H9 (cell line): ENCODE data around the gene KCNG1. TPM values are rescaled to one million over a fixed set of nuclear protein-coding genes. Genes with fewer than 3 reads are reported as not detected.

Experiments
- DNase-seq: peaks from one replicate; pipeline ENCODE4 v3.0.0-alpha.2; 2017
- H2AFZ ChIP-seq: one replicate; pipeline ENCODE4 v1.6.1; 2013; ENCODE audit warnings: mild to moderate bottlenecking, low read length, control low read depth, moderate library complexity
- H2AK5ac ChIP-seq: 2 replicates; pipeline ENCODE4 v1.6.1; 2013; ENCODE audit warnings: low read length, control low read depth, mixed read lengths; ENCODE audit not compliant: insufficient read length
- H2BK120ac ChIP-seq: one replicate; pipeline ENCODE4 v1.6.1; 2013; ENCODE audit warnings: low read depth, mild to moderate bottlenecking, low read length, control low read depth, inconsistent platforms; ENCODE audit not compliant: poor library complexity, severe bottlenecking
- H2BK12ac ChIP-seq: 2 replicates; pipeline ENCODE4 v1.6.1; 2013; ENCODE audit warnings: low read length, control low read depth, mixed read lengths, low read depth; ENCODE audit not compliant: insufficient read length
- H2BK15ac ChIP-seq: 2 replicates; pipeline ENCODE4 v1.6.1; 2013; ENCODE audit warnings: low read depth, low read length, control low read depth
- H2BK20ac ChIP-seq: one replicate; pipeline ENCODE4 v1.6.1; 2013; ENCODE audit warnings: low read depth, mild to moderate bottlenecking, low read length, control low read depth, inconsistent platforms; ENCODE audit not compliant: poor library complexity, severe bottlenecking
- H2BK5ac ChIP-seq: 2 replicates; pipeline ENCODE4 v1.6.1; 2013; ENCODE audit warnings: low read length, control low read depth, mixed read lengths; ENCODE audit not compliant: insufficient read length
- H3K14ac ChIP-seq: 2 replicates; pipeline ENCODE4 v1.6.1; 2013; ENCODE audit warnings: low read length, control low read depth; ENCODE audit not compliant: insufficient read depth
- H3K18ac ChIP-seq: 2 replicates; pipeline ENCODE4 v1.6.1; 2013; ENCODE audit warnings: low read depth, mild to moderate bottlenecking, mixed read lengths, low read length, control low read depth; ENCODE audit not compliant: insufficient read length
- H3K23ac ChIP-seq: 2 replicates; pipeline ENCODE4 v1.6.1; 2013; ENCODE audit warnings: low read length, control low read depth, mixed read lengths, low read depth; ENCODE audit not compliant: insufficient read length
- H3K23me2 ChIP-seq: 2 replicates; pipeline ENCODE4 v1.6.1; 2013; ENCODE audit warnings: low read depth, mild to moderate bottlenecking, mixed read lengths, low read length, control low read depth; ENCODE audit not compliant: insufficient read length, poor library complexity, severe bottlenecking
- H3K27ac ChIP-seq: 2 replicates; pipeline ENCODE4 v1.5.1; 2013; ENCODE audit warnings: low read length, control low read depth, mixed read lengths, low read depth; ENCODE audit not compliant: insufficient read length
- H3K27me3 ChIP-seq: 2 replicates; pipeline ENCODE4 v1.6.1; 2013; ENCODE audit warnings: low read length, control low read depth, inconsistent platforms; ENCODE audit not compliant: insufficient read depth
- H3K4ac ChIP-seq: 2 replicates; pipeline ENCODE4 v1.6.1; 2013; ENCODE audit warnings: low read depth, mild to moderate bottlenecking, control low read depth, inconsistent platforms, low read length, moderate library complexity
- H3K4me1 ChIP-seq: 2 replicates; pipeline ENCODE4 v1.6.1; 2013; ENCODE audit warnings: low read length, control low read depth, inconsistent platforms; ENCODE audit not compliant: insufficient read depth
- H3K4me2 ChIP-seq: 2 replicates; pipeline ENCODE4 v1.6.1; 2013; ENCODE audit warnings: low read length, control low read depth, mixed read lengths; ENCODE audit not compliant: insufficient read length, insufficient read depth
- H3K56ac ChIP-seq: 2 replicates; pipeline ENCODE4 v1.6.1; 2013; ENCODE audit warnings: low read depth, mild to moderate bottlenecking, mixed read lengths, low read length, control low read depth; ENCODE audit not compliant: insufficient read length
- H3K79me1 ChIP-seq: 2 replicates; pipeline ENCODE4 v1.6.1; 2013; ENCODE audit warnings: low read depth, mild to moderate bottlenecking, moderate library complexity, low read length, control low read depth, inconsistent platforms; ENCODE audit not compliant: insufficient read depth, poor library complexity, severe bottlenecking
- H3K79me2 ChIP-seq: 2 replicates; pipeline ENCODE4 v1.6.1; 2013; ENCODE audit warnings: low read length, control low read depth, inconsistent platforms; ENCODE audit not compliant: insufficient read depth
- H3K9ac ChIP-seq: 2 replicates; pipeline ENCODE4 v1.6.1; 2013; ENCODE audit warnings: low read length, control low read depth, mixed read lengths; ENCODE audit not compliant: insufficient read length; ENCODE audit errors: extremely low read depth
- H3K9me3 ChIP-seq: one replicate; pipeline ENCODE4 v1.6.1; 2013; ENCODE audit warnings: low read depth, low read length, inconsistent platforms; ENCODE audit not compliant: control insufficient read depth
- H3T11ph ChIP-seq: one replicate; pipeline ENCODE4 v1.6.1; 2013; ENCODE audit warnings: mild to moderate bottlenecking, low read length, control low read depth, inconsistent platforms
- H4K20me1 ChIP-seq: one replicate; pipeline ENCODE4 v1.6.1; 2013; ENCODE audit not compliant: control insufficient read depth, insufficient read length, insufficient read depth
- H4K5ac ChIP-seq: 2 replicates; pipeline ENCODE4 v1.6.1; 2013; ENCODE audit warnings: low read depth, mild to moderate bottlenecking, mixed read lengths, low read length, control low read depth; ENCODE audit not compliant: insufficient read length
- H4K8ac ChIP-seq: replicated peaks from 2 replicates; pipeline ENCODE4 v1.6.1; 2013; ENCODE audit warnings: low read length, control low read depth, mixed read lengths, low read depth; ENCODE audit not compliant: insufficient read length
- H4K91ac ChIP-seq: 2 replicates; pipeline ENCODE4 v1.6.1; 2013; ENCODE audit warnings: low read depth, mild to moderate bottlenecking, moderate library complexity, mixed read lengths, low read length, control low read depth; ENCODE audit not compliant: insufficient read length
- H3K27ac Mint-ChIP-seq, 3 experiments: 2 replicates in 2 of 3; 3 replicates in 1 of 3; pipeline ENCODE4 v1.8.0; 2020 to 2021; ENCODE audit warnings: mixed read lengths in 3 of 3, mild to moderate bottlenecking in 1 of 3, moderate library complexity in 1 of 3
- H3K27me3 Mint-ChIP-seq: 2 replicates; pipeline ENCODE4 v1.8.0; 2021; ENCODE audit warnings: low read depth, mild to moderate bottlenecking, moderate library complexity, mixed read lengths
- H3K36me3 Mint-ChIP-seq, 3 experiments: 2 replicates in 2 of 3; 3 replicates in 1 of 3; pipeline ENCODE4 v1.8.0; 2020 to 2021; ENCODE audit warnings: low read depth in 3 of 3, mixed read lengths in 3 of 3; ENCODE audit not compliant: insufficient read depth in 1 of 3
- H3K4me1 Mint-ChIP-seq, 2 experiments: 2 replicates each; pipeline ENCODE4 v1.8.0; 2020; ENCODE audit warnings: mixed read lengths in 2 of 2
- H3K4me3 Mint-ChIP-seq, 2 experiments: 2 replicates in 1 of 2; 3 replicates in 1 of 2; pipeline ENCODE4 v1.8.0; 2020 to 2021; ENCODE audit warnings: mild to moderate bottlenecking in 2 of 2, mixed read lengths in 2 of 2, moderate library complexity in 1 of 2
- H3K9me3 Mint-ChIP-seq, 2 experiments: 2 replicates in 1 of 2; 3 replicates in 1 of 2; pipeline ENCODE4 v1.8.0; 2020; ENCODE audit warnings: mild to moderate bottlenecking in 2 of 2, mixed read lengths in 2 of 2, moderate library complexity in 1 of 2
- WGBS: extraction: QIAGEN DNeasy Blood & Tissue Kit; methylation state at CpG from one replicate; pipeline ENCODE4 v1.1.7; 2013; ENCODE audit warnings: missing lambda C conversion rate, low lambda C conversion rate, mixed read lengths; ENCODE audit not compliant: insufficient read length; ENCODE audit errors: extremely low coverage; 5-methylcytosine and 5-hydroxymethylcytosine counted together
- total RNA-seq: library from RNA; stranded (reverse); gene quantifications from 2 replicates; pipeline ENCODE4 v1.2.1, GENCODE V29; 2021
- TF ChIP-seq, protein P1 (sequence below): fragments of 200-600 bp; sonication (generic); conservative IDR thresholded peaks from 3 replicates; pipeline ENCODE4 v1.8.0; 2021; ENCODE audit warnings: antibody characterized with exemption, mild to moderate bottlenecking

KCNG1 gene
- total RNA-seq, 1 experiment from 2014 or later: 13.2 TPM

- no peak overlapping the region for H3K9ac ChIP-seq
- H3K4me2 ChIP-seq: no peak overlapping the region
These were observed 40.5 kb downstream of the KCNG1 start for GRCh38 chr20:50982363-50982762.

More at GRCh38 chr20:50982363-50982762, 40.5 kb downstream of the KCNG1 start:
- no peak overlapping the region for H2AFZ ChIP-seq
- H3K4me1 Mint-ChIP-seq: peaks cover 5 to 10% of the 10 kb centered on the region in 2 experiments
- TF ChIP-seq, protein P1, sequence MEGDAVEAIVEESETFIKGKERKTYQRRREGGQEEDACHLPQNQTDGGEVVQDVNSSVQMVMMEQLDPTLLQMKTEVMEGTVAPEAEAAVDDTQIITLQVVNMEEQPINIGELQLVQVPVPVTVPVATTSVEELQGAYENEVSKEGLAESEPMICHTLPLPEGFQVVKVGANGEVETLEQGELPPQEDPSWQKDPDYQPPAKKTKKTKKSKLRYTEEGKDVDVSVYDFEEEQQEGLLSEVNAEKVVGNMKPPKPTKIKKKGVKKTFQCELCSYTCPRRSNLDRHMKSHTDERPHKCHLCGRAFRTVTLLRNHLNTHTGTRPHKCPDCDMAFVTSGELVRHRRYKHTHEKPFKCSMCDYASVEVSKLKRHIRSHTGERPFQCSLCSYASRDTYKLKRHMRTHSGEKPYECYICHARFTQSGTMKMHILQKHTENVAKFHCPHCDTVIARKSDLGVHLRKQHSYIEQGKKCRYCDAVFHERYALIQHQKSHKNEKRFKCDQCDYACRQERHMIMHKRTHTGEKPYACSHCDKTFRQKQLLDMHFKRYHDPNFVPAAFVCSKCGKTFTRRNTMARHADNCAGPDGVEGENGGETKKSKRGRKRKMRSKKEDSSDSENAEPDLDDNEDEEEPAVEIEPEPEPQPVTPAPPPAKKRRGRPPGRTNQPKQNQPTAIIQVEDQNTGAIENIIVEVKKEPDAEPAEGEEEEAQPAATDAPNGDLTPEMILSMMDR: no peak
- no peaks in the 10 kb centered on the region for H3K9me3 Mint-ChIP-seq
- H2BK20ac ChIP-seq: no peak overlapping the region
- H3K27ac ChIP-seq: no peak overlapping the region
- no peaks in the 10 kb centered on the region for H4K20me1 ChIP-seq
- no peaks in the 10 kb centered on the region for H3K79me2 ChIP-seq
- peak overlapping the region; percentile 7 for H2BK120ac ChIP-seq
- H2BK12ac ChIP-seq: no peak overlapping the region
- H3K36me3 Mint-ChIP-seq: no peaks in the 10 kb centered on the region
- H3K14ac ChIP-seq: no peak overlapping the region
- H3K9me3 ChIP-seq: no peaks in the 10 kb centered on the region
- H4K91ac ChIP-seq: no peak overlapping the region
- no peak overlapping the region for H3K4ac ChIP-seq
- no peak overlapping the region for H3K56ac ChIP-seq
- no peak overlapping the region for H3K4me3 Mint-ChIP-seq
- no peak overlapping the region for H2AK5ac ChIP-seq
- no peak overlapping the region for H2BK5ac ChIP-seq
- no peak overlapping the region for H3K27ac Mint-ChIP-seq
- no peak overlapping the region for H3T11ph ChIP-seq
- H3K23me2 ChIP-seq: no peaks in the 10 kb centered on the region
- H3K27me3 ChIP-seq: no peaks in the 10 kb centered on the region
- H4K5ac ChIP-seq: no peak overlapping the region
- H3K23ac ChIP-seq: no peak overlapping the region
- no peak overlapping the region for H2BK15ac ChIP-seq
- no peak overlapping the region for H4K8ac ChIP-seq
- no peak for DNase-seq
- H3K27me3 Mint-ChIP-seq: peaks cover 19% of the 10 kb centered on the region
- H3K79me1 ChIP-seq: no peaks in the 10 kb centered on the region
- no CpG with 5 or more reads among the region's 4 CpGs for WGBS
- no peaks in the 10 kb centered on the region for H3K4me1 ChIP-seq
- H3K18ac ChIP-seq: no peak overlapping the region
